ENCODE results near the gene TCN2.

Gene TCN2

GRCh38 chr22:30601464-30601863 lies 5.5 kb upstream of the TCN2 start:
- no peak overlapping the region for H3K27ac ChIP-seq
- CTCF ChIA-PET = interaction anchor here (0.7 to 1.0 kb wide), 3 partner anchors 8 to 170 kb away, joined by 3 to 4 read pairs (median 3); no protein-coding TSS in a partner anchor
- no peak for DNase-seq (ENCODE audit: low spot score)
- TF ChIP-seq CTCF (conservative IDR thresholded peaks at IDR 0.05; ENCODE audit: low read depth) = no peak
- POLR2A ChIA-PET (ENCODE audit: low non-redundant PET) = no interaction called here

DNA sequence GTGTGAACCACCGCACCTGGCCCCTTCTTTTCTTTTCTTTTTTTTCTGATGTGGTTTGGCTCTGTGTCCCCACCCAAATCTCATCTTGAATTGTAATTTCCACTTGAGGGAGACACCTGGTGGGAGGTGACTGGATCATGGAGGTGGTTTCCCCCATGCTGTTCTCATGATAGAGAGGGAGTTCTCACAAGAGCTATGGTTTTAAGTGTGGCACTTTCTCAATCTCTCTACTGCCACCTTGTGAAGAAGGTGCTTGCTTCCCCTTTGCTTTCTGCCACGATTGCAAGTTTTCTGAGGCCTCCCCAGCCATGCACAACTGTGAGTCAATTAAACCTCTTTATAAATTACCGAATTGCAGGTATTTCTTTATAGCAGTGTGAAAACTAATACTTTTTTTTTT lies 4.9 kb upstream of the TCN2 start:
- no peak overlapping the region for H3K27ac ChIP-seq
- no peak for DNase-seq (ENCODE audit: low spot score)
- peak; percentile 38 for TF ChIP-seq CTCF (conservative IDR thresholded peaks at IDR 0.05; ENCODE audit: low read depth)
- ChIA-PET POLR2A (ENCODE audit: low non-redundant PET) (no interaction called here), CTCF (interaction anchor here (0.7 to 1.0 kb wide), 3 partner anchors 9 to 171 kb away, joined by 3 to 4 read pairs (median 3); no protein-coding TSS in a partner anchor)

DNA sequence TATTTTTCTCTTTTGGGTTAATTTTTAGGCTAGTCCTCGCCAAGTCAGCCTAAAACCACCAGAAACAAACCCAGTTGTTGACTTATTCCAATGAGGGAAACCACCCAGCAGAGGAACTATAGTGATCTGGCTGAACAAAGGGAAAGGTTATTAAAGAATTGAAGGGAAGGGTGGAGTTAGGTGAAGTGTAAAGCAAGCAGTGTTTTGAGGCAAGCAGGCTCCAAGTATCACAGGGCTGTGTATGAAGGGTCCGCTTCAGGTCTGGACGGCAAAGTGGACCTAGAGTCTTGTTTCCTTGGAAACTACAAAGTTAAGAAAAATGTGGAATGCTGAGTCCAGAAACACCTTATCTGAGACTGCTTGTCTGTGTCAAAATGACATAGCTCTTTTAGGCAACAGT lies 3.2 kb upstream of the TCN2 start:
- H3K27ac ChIP-seq = no peak overlapping the region
- no peak for DNase-seq (ENCODE audit: low spot score)
- CTCF ChIA-PET = no interaction called here
- POLR2A ChIA-PET (ENCODE audit: low non-redundant PET) = no interaction called here
- TF ChIP-seq CTCF (conservative IDR thresholded peaks at IDR 0.05; ENCODE audit: low read depth) = no peak

GRCh38 chr22:30604723-30605122 lies 2.3 kb upstream of the TCN2 start:
- no peak overlapping the region for H3K27ac ChIP-seq
- TF ChIP-seq CTCF (conservative IDR thresholded peaks at IDR 0.05; ENCODE audit: low read depth) = no peak
- no peak for DNase-seq (ENCODE audit: low spot score)
- POLR2A ChIA-PET (ENCODE audit: low non-redundant PET) = no interaction called here
- CTCF ChIA-PET = interaction anchor here (0.6 kb wide), 1 partner anchor 315 kb away, joined by 4 read pairs; no protein-coding TSS in a partner anchor

DNA sequence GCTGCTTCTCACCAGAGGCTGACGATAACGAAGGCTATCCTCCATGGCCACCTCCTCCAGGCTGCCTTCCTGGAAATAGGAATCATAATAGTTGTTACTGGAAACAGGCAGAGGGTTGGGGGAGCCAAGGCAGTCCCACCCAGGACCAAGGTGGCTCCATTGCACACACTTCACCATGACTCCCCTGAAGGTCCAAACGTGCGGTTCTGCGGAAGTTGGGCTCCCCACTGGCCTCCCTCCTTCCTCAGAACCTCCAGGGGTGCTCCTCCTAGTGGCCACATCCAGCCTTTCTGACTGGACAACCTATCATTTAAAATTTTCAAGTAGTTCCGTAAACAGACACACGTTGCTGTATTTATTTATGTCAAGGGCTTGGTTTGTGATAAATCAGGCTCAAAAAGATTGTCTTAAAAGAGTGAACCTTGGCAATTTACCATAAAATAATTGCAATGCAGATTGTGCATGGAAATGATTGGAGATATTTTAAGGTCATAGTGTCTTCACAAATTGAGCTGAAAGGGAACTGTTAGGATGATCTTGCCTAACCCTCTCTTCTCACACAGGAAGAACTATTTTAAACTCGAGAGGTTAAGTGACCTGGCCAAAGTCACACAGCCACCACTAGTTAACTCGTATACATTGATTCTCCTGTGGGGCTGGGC lies 1.4 kb upstream of the TCN2 start:
- CTCF ChIA-PET = interaction anchor here (0.6 kb wide), 1 partner anchor 314 kb away, joined by 4 read pairs; no protein-coding TSS in a partner anchor
- TF ChIP-seq CTCF (conservative IDR thresholded peaks at IDR 0.05; ENCODE audit: low read depth) = peak; percentile 51
- DNase-seq (ENCODE audit: low spot score) = peak; percentile 24
- POLR2A ChIA-PET (ENCODE audit: low non-redundant PET) = no interaction called here
- H3K27ac ChIP-seq = no peak overlapping the region

DNA sequence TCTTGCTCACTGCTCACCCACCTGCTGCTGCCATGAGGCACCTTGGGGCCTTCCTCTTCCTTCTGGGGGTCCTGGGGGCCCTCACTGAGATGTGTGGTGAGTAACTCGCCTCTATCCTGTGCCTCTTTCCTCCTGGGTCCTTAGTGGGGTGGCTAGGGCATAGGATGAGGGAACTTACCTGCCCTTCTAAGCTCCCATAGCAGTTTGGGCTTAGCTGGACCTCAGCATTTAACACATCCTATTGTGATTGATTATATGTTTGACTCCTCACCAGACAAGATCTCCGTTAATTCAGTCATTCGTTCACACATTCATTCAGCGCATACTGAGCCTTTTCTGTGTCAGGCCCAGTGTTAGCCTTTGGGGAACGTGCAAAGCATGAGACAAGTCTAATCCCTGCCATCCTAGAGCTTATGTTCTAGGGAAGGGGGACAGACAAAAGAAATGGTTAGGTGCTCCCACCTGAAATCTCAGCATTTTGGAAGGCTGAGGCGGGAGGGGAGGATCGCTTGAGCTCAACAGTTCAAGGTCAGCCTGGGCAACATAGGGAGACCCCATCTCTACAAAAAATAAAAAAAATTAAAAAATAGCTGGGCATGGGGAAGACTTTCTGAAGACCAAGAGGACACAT lies 441 bp downstream of the TCN2 start:
- CTCF ChIA-PET = interaction anchor here (0.6 to 2.1 kb wide), 2 partner anchors 27 to 156 kb away, joined by 3 to 7 read pairs; no protein-coding TSS in a partner anchor

More for the DNA sequence above, 441 bp downstream of the TCN2 start:
- no peak for DNase-seq (ENCODE audit: low spot score)
- POLR2A ChIA-PET (ENCODE audit: low non-redundant PET) = no interaction called here
- peak overlapping the region; percentile 76 for H3K27ac ChIP-seq
- no peak for TF ChIP-seq CTCF (conservative IDR thresholded peaks at IDR 0.05; ENCODE audit: low read depth)
